Measurements from ENCODE around the gene KLHL26.

Gene KLHL26

DNA sequence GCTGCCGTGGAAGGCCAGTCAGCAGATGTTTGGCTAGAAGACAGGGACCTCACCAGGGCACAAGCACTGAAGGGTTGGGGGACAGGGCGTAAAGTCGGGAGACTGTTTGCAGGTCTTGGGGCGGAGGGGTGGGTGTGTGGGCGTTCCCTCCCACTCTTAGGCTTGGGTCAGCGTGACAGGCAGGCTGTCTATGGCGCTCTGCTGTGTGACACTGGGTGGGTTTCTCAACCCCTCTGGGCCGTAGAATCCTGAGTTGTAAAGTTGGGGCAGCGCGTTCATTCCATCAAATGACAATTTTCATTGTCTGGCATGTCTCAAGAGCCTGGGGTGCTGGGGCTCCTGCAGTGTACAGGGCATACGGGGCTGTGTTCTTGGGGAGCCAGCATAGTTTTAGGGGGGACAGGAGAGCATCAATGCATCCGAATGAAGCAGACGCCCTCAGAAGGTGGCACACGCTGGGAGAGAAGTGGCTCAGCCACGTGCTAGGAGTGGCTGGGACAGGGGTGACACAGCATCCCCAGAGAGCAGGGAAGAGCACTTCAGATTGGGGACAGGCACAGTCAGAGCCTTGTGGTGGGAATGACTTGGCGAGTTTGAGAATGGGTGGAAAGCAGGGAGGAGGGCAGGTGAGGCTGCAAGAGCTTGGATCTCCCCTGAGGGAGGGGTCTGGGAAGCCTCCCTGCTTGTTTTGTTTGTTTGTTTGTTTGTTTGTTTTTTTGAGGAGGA lies 51.1 kb downstream of the KLHL26 start (continued):
- TF ChIP-seq, protein P1, sequence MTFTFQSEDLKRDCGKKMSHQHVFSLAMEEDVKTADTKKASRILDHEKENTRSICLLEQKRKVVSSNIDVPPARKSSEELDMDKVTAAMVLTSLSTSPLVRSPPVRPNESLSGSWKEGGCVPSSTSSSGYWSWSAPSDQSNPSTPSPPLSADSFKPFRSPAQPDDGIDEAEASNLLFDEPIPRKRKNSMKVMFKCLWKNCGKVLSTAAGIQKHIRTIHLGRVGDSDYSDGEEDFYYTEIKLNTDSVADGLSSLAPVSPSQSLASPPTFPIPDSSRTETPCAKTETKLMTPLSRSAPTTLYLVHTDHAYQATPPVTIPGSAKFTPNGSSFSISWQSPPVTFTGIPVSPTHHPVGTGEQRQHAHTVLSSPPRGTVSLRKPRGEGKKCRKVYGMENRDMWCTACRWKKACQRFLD (tag by site-specific recombination; IDR thresholded peaks at IDR 0.05), result no peak
- TF ChIP-seq GLI4 (tag by site-specific recombination; IDR thresholded peaks at IDR 0.05) (no peak), ZNF214 (tag by site-specific recombination; IDR thresholded peaks at IDR 0.05; ENCODE audit: borderline replicate concordance) (no peak), ZSCAN30 (tag by site-specific recombination; IDR thresholded peaks at IDR 0.05) (no peak), ZNF473 (tag by site-specific recombination; IDR thresholded peaks at IDR 0.05) (no peak), ZNF37A (tag by site-specific recombination; IDR thresholded peaks at IDR 0.05) (no peak), ZNF596 (tag by site-specific recombination; IDR thresholded peaks at IDR 0.05) (no peak), ZNF211 (tag by site-specific recombination; IDR thresholded peaks at IDR 0.05; ENCODE audit: low read depth) (no peak), SCRT1 (tag by site-specific recombination; IDR thresholded peaks at IDR 0.05; ENCODE audit: borderline replicate concordance) (no peak)

DNA sequence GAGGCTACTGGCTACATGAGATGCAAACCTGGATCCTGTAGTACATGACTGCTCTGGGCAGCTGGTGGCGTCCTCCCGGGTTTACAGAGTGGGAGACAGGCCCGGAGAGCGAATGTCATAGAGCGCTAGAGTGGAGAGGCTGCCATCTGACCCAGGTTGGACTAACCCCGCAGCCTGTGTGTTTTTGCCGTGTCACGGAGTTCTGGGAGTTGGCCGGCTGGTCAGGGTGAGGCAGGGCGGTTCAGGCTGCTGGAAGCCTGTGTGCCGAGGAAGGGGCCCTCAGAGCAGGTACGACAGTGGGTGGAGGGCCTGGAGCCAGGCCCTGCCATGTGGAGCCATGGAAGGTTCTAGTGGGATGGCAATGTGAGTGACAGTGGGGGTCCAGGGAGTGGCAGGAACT lies 59.2 kb downstream of the KLHL26 start:
- ChIA-PET POLR2A (no interaction called here), CTCF (no interaction called here)
- H3K9me3 ChIP-seq (ENCODE audit: control insufficient read depth, insufficient read depth, low read depth, low read length), result no peaks in the 10 kb centered on the region

DNA sequence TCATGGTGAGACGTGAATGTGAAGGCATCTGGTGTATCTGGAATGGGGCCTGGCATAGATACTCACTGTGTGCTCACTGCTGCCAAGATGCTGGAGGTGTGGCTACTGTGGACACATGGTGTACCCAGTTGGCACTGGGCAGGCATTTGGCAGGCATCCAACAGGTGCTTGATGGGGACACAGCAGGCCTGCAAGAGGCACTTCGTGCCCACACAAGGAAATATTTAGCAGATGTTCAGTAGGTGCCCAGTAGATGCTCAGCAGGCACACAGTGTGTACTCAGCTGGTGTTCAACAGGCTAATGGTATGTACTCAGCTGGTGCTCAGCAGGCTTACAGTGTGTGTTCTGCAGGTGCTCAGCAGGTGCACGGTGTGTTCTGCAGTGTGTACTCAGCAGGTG lies 60.9 kb downstream of the KLHL26 start:
- H3K27ac ChIP-seq (ENCODE audit: extremely low read depth, low read depth, low read length), result no peak overlapping the region
- TF ChIP-seq ZIC2 (tag by site-specific recombination; IDR thresholded peaks at IDR 0.05), result peak; percentile 43
- peak; percentile 76 for TF ChIP-seq SCRT2 (tag by site-specific recombination; IDR thresholded peaks at IDR 0.05)
- TF ChIP-seq ZNF37A (tag by site-specific recombination; IDR thresholded peaks at IDR 0.05), result no peak
- TF ChIP-seq SCRT1 (tag by site-specific recombination; IDR thresholded peaks at IDR 0.05; ENCODE audit: borderline replicate concordance), result peak; percentile 54; the same call in 1 of the 2 replicates
- H3K4me1 ChIP-seq (ENCODE audit: control insufficient read depth, insufficient read depth, low read length), result peaks cover 8% of the 10 kb centered on the region
- H3K36me3 ChIP-seq (ENCODE audit: control insufficient read depth in 2 of 2, insufficient read depth in 1 of 2, low read length in 2 of 2), result no peaks in the 10 kb centered on the region
- ChIA-PET CTCF (no interaction called here), POLR2A (interaction anchor here (0.5 kb wide), 1 partner anchor 947 kb away, joined by 4 read pairs; no protein-coding TSS in a partner anchor)
- H3K9me3 ChIP-seq (ENCODE audit: control insufficient read depth, insufficient read depth, low read depth, low read length), result no peaks in the 10 kb centered on the region
- no peak overlapping the region for H3K4me3 ChIP-seq (ENCODE audit: low read depth, low read length)

More for the DNA sequence above, 59.2 kb downstream of the KLHL26 start:
- peak; percentile 50 for TF ChIP-seq KLF1 (tag by site-specific recombination; IDR thresholded peaks at IDR 0.05)
- 0 out of 2 replicates have a peak, but pooled peaks have one; percentile 38 for TF ChIP-seq ZNF16 (tag by site-specific recombination; IDR thresholded peaks at IDR 0.05; ENCODE audit: low read depth)
- no peak for TF ChIP-seq ZNF791 (tag by site-specific recombination; IDR thresholded peaks at IDR 0.05)
- Histone ChIP-seq H3K27ac (ENCODE audit: extremely low read depth, low read depth, low read length) (no peak overlapping the region), H3K36me3 (ENCODE audit: control insufficient read depth in 2 of 2, insufficient read depth in 1 of 2, low read length in 2 of 2) (no peaks in the 10 kb centered on the region), H3K4me3 (ENCODE audit: low read depth, low read length) (no peak overlapping the region), H3K4me1 (ENCODE audit: control insufficient read depth, insufficient read depth, low read length) (peaks cover 8% of the 10 kb centered on the region)

DNA sequence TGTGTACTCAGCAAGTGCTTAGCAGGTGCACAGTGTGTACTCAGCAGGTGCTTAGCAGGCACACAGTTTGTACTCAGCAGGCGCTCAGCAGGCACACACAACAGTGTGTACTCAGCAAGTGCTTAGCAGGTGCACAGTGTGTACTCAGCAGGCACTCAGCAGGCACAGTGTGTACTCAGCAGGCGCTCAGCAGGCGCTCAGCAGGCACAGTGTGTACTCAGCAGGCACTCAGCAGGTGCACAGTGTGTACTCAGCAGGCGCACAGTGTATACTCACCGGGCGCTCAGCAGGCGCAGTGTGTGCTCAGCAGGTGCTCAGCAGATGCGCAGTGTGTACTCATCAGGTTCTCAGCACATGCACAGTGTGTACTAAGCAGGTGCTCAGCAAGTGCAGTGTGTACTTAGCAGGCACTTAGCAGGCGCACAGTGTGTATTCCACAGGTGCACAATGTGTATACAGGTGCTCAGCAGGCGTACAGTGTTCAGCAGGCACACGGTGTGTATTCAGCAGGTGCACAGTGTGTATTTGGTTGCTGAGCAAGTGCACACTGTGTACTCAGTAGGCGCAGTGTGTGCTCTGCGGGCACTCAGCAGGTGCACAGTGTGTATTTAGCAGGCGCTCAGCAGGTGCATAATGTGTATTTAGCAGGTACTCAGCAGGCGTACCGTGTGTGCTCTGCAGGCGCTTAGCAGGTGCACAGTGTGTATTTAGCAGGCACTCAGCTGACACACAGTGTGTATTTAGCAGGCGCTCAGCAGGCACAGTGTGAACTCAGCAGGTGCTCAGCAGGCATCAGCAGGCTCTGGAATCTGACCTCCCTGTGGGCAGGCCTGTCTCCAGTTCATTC lies 61.7 kb downstream of the KLHL26 start:
- Histone ChIP-seq H3K4me1 (ENCODE audit: control insufficient read depth, insufficient read depth, low read length) (peaks cover 8% of the 10 kb centered on the region), H3K27ac (ENCODE audit: extremely low read depth, low read depth, low read length) (no peak overlapping the region), H3K4me3 (ENCODE audit: low read depth, low read length) (no peak overlapping the region), H3K36me3 (ENCODE audit: control insufficient read depth in 2 of 2, insufficient read depth in 1 of 2, low read length in 2 of 2) (no peaks in the 10 kb centered on the region), H3K9me3 (ENCODE audit: control insufficient read depth, insufficient read depth, low read depth, low read length) (no peaks in the 10 kb centered on the region)
- CTCF ChIA-PET, result no interaction called here
- POLR2A ChIA-PET, result no interaction called here
- TF ChIP-seq ZSCAN23 (tag by site-specific recombination; IDR thresholded peaks at IDR 0.05) (no peak), ZBTB7A (tag by site-specific recombination; IDR thresholded peaks at IDR 0.05; ENCODE audit: low read depth) (no peak), SP7 (tag by site-specific recombination; IDR thresholded peaks at IDR 0.05) (0 out of 2 replicates have a peak, but pooled peaks have one; percentile 21), ZNF624 (tag by site-specific recombination; IDR thresholded peaks at IDR 0.05) (no peak), ZNF138 (tag by site-specific recombination; IDR thresholded peaks at IDR 0.05; ENCODE audit: borderline replicate concordance) (no peak), ZNF140 (tag by site-specific recombination; IDR thresholded peaks at IDR 0.05) (no peak), ZNF157 (tag by site-specific recombination; IDR thresholded peaks at IDR 0.05) (no peak), FEZF1 (tag by site-specific recombination; IDR thresholded peaks at IDR 0.05) (peak; percentile 62), WT1 (tag by site-specific recombination; IDR thresholded peaks at IDR 0.05) (peak; percentile 29; the same call in 1 of the 2 replicates)
- TF ChIP-seq, protein P2, sequence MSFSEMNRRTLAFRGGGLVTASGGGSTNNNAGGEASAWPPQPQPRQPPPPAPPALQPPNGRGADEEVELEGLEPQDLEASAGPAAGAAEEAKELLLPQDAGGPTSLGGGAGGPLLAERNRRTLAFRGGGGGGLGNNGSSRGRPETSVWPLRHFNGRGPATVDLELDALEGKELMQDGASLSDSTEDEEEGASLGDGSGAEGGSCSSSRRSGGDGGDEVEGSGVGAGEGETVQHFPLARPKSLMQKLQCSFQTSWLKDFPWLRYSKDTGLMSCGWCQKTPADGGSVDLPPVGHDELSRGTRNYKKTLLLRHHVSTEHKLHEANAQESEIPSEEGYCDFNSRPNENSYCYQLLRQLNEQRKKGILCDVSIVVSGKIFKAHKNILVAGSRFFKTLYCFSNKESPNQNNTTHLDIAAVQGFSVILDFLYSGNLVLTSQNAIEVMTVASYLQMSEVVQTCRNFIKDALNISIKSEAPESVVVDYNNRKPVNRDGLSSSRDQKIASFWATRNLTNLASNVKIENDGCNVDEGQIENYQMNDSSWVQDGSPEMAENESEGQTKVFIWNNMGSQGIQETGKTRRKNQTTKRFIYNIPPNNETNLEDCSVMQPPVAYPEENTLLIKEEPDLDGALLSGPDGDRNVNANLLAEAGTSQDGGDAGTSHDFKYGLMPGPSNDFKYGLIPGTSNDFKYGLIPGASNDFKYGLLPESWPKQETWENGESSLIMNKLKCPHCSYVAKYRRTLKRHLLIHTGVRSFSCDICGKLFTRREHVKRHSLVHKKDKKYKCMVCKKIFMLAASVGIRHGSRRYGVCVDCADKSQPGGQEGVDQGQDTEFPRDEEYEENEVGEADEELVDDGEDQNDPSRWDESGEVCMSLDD (tag by site-specific recombination; IDR thresholded peaks at IDR 0.05), result no peak
- TF ChIP-seq, protein P3, sequence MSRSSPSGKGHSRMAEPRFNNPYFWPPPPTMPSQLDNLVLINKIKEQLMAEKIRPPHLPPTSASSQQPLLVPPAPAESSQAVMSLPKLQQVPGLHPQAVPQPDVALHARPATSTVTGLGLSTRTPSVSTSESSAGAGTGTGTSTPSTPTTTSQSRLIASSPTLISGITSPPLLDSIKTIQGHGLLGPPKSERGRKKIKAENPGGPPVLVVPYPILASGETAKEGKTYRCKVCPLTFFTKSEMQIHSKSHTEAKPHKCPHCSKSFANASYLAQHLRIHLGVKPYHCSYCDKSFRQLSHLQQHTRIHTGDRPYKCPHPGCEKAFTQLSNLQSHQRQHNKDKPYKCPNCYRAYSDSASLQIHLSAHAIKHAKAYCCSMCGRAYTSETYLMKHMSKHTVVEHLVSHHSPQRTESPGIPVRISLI (tag by site-specific recombination; IDR thresholded peaks at IDR 0.05), result no peak

Data from HEK293 (cell line).